HG02571 (cell line): ENCODE measurements around the gene PTPRN2.
"Not testable (repeated sequence)": the region's sequence is repeated elsewhere in the genome, so short reads cannot be mapped to it uniquely, and the experiment has no call there.

Experiments
- ATAC-seq: cut with Tn5 transposase; IDR thresholded peaks from one replicate; pipeline ENCODE4 v1.9.1; 2021; ENCODE audit warnings: mild to moderate bottlenecking, moderate library complexity; ENCODE audit not compliant: unreplicated experiment

PTPRN2 gene

DNA sequence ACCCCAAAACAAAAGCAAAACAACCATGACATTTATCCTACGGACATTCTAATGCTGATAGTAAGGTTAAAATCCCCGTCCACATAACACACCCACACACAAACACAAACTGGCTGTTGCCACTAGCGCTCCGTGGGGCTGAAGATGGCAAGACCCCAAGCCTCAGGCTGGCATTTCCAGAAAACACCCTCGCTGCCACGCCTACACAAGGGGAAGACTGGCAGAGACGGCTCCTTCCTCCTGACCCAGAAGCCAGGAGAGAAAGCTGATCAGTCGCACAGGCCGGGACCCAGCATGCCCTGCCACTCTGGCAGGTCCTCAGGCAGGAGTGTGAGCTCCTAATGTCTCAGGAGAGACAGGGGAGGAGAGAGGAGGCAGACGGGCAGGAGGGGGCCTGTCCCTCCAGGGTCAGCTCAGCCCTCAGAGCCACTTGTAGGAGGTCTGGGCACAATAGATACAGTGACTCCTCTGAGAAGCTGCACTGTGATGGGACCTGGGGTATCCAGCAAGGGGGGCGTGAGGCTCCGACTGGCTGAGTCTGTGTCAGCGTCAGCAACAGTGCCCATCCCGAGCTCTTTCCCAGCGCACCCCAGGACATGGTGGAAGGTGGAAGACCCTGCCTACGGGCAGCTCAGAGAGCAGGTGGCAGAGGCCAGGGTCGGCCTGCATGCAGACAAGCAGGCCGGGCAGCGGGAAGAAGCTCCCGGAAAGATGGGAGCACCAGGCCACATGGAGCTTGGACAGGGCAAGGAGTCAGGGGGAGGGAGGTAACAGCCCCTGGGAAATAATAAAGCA, 326.9 kb downstream of the PTPRN2 start:
- no peak for ATAC-seq

DNA sequence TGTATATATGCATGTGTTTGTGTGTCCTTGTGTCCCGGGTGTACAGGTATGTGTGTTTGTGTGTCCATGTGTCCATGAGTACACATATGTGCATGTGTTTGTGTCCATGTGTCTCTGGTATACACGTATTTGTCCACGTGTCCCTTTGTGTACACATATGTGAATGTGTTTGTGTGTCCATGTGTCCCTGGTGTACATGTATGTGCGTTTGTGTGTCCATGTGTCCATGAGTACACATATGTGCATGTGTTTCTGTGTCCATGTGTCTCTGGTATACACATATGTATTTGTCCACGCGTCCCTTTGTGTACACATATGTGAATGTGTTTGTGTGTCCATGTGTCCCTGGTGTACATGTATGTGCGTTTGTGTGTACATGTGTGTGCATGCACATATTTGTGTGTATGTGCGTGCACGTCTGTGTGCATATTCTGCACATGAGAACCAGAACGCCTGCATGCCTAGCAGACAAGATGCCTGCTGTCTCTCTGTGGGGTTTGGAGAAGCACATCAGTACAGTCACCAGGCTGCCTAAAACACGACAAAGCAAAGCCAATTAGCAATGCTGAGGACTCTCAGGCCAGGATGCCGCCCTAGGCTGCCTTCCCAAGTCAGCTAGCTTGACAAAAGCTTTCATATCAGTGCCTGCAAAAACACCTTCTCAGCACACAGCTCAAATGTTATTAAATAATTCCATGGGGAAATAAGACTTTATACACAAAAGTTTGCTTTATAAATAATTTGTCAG, 327.8 kb downstream of the PTPRN2 start:
- ATAC-seq: no peak

DNA sequence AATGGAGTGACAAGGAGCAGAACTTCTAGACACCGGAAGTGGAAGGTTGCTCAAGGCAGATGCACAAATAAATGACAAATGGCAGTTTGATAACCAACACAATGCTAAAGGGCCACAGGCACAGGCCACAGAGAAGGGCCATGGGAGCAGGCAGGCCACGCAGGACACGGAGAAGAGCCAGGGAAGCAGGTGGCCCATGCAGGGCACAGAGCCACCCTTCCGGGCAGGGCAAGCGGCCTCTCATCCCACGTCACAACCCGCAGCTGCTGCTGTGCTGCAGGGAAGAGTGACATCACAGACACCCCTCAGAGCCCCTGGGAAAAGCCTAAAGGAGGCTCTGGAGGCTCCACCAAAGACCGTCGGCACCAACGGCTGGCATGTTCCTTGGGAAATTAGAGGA, 328.5 kb downstream of the PTPRN2 start:
- ATAC-seq: no peak

DNA sequence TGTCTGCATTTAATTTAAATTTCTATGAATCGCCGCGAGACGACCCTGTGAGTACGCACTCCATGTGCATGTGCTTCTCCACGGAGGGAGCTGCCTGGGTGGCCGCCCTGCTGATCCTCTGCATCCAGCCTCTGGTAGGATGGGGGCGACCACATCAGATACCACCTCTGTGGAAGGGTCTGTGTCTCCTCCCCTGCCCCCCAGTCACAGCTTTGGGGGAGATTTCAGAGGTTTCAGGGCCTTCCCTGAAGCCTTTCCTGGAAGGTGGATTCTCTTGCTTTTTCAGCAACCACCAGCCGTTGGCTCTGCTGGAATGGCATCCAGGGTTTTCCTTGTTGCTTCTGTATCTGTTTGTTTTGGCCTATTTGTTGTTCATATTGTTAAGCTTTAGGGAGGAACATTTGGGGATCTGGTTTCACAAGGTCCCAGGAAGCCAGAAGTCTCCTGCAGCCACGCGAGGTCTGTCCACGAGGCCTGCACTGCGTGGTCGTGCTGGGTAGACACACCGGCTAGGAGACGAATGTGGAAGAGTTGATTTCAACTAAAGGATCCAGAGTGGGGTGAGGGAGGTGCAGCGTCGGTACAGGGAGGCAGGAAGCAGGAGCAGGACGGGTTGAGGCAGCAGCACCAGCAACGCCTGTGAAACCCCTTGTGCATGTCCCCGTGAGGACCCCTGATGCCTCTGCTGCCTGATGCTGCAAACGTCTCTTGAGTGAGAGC, 329.1 kb downstream of the PTPRN2 start:
- no peak for ATAC-seq

DNA sequence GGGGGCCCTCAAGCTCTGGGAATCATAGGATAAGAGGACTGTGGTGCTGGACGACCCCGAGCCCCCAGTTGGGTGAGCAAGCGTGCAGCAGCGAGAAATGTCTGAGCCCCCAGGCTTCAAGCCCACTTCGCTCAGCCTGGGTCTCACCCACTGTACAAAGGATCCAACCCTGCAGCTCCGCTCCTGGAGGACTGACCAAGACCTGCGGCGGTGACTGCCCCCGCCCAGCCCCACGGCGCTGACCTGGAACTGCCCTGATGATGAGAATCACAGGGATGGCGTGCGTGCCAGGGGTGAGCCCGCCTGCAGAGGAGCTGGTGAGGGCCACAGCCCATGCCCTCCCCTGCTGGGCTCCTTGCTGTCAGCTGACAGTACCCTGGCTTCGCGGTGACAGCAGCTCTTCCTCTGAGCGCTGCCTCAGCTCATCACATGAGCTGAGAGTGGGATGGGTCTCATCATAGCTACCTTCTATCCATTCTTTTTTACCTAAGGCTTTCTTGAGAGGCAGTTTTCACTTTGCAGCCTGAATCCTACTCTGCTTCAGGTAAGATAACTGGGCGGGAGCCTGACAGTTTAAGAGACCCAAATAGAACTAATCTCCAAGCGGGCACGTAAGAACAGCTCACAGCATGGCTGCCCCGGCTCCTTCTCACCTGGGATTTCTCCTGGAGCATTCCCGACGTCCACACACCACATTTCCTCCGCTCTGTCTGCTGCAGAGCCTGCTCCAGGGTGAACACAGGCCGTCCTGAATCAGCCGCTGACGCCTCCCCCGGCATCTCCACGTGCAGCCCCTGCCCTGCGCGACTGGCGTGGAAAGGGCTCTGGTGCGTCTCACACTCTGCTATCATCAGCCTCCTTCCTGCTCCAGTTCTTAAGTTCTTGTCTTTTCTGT, 329.9 kb downstream of the PTPRN2 start:
- no peak for ATAC-seq

DNA sequence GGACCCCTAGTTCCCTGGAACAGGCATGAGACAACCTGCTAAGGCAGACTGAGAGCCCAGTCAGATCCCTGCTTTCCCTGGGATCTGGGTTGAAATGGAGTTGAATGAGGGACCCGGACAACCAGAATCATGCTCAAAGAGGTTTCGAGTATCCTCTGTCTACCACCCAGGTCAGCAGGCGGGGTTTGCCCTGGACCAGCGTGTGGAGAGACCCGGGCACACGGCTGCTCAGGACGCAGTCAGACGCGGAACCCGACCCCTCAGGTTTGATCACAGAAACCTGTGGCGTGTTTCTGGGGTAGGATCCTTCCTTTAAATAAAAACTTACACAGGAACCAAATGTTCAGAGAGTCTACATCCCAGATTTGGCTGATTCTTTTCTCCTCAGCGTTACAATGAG, 330.6 kb downstream of the PTPRN2 start:
- no peak for ATAC-seq

DNA sequence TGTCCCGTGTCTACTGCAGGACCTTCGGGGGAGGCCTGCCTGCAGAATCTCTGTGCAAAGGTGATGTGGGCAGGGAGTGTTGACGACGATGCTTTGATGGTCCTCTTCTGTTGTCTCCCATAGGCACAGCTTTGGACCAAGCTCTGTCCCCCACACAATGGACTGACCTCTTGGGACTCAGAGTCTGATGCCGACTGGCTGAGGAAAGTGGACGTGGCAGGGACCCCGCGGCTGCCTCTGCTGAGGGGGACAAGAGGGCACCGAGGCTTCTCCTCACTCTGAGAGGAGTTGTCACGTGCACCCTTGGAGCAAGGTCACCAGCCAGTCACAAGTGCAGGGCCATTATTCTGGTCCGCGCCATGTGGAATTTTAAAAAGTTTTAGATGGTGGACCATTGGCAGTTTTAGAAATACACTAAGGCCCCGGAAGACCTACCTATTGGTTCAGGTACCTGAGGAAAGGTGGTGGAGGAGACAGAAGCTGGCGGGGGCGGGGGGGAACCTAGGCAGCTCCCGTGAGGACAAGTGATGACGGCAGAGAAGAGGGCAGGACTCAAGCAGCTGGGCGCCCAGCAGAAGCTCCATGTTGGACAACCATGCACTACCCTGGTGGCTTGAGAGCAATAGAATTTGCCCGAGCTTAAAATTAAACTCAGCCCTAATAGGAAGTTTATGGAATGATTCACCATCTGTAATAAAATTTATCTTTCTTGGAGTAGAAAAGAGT, 331.4 kb downstream of the PTPRN2 start:
- no peak for ATAC-seq

DNA sequence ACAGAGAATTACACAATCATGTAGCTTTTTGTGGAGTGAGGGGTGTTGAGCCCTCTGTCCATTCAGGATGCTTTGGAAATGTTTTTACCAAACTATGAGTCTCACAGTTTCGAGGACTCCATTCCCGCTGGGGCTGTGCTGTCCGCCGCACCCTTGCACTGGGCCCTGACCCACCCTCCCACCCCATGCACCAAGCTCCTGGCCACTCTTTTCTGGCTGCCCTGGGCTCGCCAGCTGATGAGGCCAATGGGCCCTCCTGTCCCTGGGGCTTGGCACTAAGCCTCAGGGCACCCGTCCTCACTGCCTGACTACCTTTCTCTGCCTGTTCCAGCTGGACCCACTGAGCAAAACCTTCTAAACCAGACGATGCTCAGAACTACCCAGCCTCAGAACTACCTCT, 332.1 kb downstream of the PTPRN2 start:
- ATAC-seq: no peak

DNA sequence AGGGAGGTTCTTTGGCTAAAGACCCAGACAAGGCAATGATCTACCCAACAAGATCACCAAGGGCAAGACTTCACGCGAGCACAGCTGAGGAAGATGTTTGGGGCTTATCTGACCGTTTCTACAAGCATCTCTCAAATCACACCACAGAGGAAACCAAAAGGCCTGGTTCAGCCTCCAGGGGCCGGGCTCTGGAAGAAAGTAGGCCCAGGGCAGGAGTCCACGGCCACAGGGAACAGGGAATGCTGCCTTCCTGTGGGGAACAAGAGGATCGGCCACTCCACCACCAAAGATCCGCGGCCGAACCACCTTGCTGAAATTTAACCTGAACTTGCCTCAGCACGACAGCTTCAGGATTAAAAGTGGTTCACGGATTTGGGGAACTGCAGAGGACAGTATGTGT, 332.5 kb downstream of the PTPRN2 start:
- ATAC-seq: no peak

DNA sequence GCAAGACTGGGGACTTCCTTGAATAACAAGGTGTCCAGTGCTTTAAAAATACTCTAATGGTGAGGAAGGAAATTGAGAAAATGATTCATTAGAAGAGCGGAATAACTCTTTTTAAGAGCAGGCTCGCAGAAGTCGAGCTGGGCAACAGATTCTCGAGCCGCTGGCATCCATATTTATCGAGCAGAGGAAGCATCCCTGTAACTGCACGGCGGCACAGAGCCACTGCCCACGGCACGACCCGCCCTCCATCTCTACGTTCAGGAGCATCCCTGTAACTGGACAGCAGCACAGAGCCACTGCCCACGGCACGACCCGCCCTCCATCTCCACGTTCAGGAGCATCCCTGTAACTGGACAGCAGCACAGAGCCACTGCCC, 334.0 kb downstream of the PTPRN2 start:
- ATAC-seq: not testable (repeated sequence)

DNA sequence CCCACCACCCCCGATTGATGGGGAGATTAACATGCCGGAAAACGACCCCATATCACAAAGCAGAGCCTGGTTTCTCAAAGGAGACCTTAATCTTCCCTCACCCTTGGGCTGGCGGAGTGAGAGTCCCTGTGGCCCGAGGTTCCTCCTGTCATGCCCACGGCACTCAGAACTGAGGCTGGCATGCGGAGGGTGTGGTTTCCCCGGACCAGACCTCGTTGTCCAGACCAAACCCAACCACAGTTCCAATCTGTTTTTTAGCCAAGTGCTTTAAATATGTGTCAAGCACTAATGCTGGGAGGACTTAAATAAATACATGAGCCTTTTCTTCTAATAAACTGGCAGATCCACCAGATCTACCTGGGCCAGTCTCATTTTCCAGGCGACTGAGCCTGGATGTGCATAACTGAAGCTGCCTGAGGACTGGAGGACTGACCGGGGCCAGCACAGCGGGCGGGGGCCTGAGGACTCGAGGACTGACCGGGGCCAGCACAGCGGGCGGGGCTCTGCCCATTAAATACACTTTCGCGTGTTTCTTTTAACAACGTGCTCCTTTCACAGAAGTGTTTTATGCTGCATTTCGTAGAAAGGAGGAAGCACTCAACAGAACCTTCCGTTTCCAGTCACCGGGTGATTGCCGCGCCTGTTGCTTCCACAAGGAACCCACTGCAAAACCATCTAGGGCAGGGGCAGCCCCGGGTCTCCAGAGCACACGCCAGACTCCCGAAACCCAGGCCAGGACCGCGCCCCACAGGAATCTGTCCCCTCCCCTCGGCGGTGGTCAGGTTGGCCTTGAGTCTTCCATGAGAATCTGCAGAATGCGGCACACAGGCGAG, 334.6 kb downstream of the PTPRN2 start:
- no peak for ATAC-seq

DNA sequence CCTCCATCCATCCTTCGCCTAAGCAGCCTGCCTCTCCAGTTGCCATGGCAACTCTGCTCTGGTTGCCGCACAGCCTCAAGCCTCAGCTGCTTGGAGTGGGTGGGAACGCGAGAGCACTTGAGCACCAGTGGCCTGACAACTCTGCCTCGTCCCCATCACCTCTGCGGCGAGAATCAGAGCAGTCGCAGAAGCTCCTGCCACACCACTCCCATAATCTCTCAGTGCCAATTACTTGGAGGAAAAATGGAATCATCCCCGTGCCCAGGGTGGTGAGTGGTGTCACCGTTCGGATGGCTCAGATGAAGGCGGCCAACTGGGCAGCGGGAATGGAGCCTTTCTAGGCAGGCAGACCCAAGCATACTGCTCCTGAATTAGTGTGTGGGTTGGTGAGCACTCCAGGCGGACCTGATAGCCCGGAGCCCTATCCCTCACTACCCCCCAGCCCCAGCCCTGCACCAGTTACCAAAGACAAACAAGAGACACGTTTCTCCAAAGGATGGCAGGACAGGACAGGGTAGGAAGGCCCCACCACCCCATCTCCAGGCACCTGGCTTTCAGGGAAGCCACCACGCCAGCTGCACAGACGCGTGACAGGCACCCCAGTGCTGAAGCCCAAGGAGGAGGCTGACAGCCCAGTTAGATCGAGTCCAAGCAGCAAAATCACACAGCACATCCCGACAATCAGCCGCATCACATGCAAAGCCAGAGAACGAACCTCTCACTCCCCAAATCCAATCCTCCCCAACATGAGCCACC, 335.4 kb downstream of the PTPRN2 start:
- ATAC-seq: no peak

DNA sequence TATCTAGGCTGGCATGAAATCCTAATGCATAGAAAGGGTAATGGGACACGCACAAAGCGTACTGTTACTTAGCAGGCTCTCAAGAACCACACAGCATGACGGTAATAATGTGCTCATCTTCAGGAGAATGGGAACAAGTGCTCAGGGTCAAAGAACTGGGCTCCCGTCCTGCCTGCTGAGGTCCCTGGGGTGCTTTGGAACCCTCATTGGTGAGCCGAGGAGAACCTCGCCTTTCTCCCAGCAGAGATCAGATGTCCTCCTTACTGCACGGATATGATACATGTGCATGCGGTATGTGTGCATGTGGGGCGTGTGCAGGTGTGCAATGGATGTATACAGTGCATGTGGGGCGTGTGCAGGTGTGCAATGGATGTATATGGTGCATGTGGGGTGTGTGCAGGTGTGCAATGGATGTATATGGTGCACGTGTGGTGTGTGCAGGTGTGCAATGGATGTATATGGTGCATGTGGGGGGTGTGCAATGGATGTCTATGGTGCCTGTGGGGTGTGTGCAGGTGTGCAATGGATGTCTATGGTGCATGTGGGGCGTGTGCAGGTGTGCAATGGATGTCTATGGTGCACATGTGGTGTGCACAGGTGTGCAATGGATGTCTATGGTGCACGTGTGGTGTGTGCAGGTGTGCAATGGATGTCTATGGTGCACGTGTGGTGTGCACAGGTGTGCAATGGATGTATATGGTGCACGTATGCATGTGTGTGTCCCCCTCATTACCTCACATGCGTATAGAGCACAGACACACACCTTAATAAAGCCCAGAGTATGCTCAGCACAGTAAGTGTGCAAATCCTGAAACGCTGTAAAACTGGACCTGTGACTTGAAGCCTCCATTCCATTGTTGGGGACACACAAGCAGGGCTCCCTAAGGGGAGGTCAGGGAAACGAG, 336.3 kb downstream of the PTPRN2 start:
- no peak for ATAC-seq

DNA sequence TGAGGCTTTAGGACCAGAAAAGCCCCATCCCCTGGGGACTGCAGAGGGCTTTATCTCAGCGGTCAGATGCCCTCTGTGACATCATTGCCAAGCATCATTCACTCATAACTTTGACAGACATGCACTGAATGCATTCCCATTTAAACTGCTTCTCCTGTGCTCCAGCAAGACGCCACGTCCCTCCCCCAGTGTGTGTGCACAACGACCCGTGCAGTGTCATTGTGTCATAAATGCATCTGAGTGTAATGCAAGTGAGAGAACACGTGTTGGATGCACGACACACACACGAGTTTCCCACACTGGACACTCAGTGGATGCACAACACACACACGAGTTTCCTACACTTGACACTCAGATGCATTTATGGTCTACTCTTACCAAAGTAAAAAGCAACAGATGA, 337.9 kb downstream of the PTPRN2 start:
- no peak for ATAC-seq

DNA sequence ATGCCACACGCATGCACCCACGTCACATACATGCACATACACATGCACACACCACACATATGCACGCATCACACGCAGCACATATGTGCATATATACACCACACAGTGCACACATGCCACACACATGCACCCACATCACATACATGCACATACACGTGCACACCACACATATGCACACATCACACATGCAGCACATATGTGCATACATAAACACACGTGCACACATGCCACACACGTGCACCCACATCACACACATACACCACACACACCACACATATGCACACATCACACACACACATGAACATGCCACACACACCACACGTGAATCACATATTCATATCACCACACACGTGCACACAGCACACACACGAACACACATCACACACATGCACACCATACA, 338.8 kb downstream of the PTPRN2 start:
- ATAC-seq: no peak

DNA sequence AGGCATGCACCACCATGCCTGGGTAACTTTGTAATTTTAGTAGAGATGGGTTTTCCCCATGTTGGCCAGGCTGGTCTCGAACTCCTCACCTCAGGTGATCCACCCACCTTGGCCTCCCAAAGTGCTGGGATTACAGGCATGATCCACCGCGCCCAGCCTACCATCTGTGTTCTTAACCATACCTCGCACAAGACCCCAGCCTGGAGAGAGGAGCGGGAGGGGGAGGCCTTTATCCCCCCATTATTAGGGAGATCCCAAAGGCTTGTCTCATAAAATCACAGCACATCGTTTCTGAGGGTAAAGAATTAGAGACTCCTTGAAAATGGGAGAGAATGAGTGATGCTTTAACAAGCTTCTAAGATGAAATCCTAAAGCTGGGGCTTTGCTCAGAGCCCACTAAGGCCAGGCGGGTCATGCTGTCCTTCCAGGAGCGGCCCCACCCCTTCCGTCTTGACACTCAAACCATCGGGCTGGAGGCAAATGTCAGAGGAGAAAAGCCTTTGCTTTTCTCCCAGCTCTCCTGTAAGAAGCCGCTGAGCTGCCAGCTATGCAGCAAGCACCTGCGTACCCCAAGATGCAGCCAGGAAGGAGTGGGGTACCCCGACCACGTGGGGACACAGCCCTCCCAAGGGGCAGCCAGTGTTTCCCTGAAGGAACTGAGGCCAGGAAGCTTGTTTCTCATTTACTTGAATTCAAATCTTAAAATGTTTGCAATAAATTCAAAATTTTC, 339.7 kb downstream of the PTPRN2 start:
- no peak for ATAC-seq
